Measurements from ENCODE around the gene GUCY1A2.
A peak's percentile ranks its signal among the peaks of the same experiment; 100 is the strongest.

The GUCY1A2 gene

DNA sequence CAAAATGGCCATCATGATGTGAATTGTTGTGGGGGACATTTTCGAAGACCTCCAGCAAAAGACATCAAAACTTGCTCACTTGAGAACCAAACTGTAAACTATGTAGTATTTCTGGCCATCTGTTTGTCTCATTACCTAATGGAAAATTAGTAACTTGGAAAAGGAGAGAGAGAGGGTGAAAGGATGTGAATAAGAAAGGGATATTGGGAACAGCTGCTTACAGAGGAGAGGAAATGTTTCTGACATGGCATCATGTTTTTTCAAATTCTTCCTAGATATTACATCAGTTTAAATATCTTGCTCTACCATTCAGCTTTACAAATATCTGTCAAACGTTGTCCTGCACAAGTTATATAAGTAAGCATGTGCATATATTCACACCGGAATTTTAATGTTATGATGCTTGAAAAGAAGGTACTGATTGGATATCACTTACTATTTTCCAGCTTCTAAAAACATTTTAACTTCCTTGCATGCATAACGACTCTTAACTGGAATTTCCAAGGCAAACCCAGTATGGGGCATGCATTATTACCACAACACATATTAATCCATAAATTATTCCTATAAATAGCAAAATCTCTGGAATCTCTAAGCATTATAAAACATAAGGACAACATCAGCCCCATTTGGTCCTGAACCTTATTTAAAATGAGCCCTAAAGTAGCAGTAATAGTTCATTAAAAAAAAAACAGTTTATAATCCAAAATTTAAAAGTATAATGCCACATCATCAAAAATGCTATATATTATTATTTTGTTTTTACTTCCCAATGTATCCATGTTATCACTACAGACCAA, 20.0 kb downstream of the GUCY1A2 start:
- DNase-seq: no peak

- no peak for DNase-seq
Observed at GRCh38 chr11:106997227-106997626, 21.0 kb downstream of the GUCY1A2 start.

DNA sequence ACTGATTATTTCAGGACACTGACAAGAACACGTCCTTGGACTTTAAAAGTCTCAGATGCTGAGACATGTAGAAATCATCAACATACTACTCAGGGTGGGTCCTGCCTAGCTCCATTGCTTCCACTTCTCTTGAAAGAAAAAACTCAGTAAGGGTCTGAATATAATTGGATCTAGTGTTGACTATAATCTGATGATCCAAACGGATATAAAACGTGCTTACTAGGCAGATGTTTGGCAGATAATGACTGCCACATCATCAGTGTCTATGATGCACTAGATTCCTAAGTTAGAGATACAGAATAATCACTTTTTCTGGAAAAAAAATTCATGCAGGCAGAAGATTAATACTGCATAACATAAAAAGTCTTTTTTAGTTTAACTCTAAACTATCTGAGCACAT, 21.6 kb downstream of the GUCY1A2 start:
- DNase-seq: no peak

- DNase-seq: no peak
Observed at GRCh38 chr11:106990331-106990730, 27.9 kb downstream of the GUCY1A2 start.

GRCh38 chr11:106989078-106989455, 29.2 kb downstream of the GUCY1A2 start:
- DNase-seq: no peak

GRCh38 chr11:106988151-106989077, 29.9 kb downstream of the GUCY1A2 start:
- DNase-seq: no peak

- DNase-seq: no peak
Observed at GRCh38 chr11:106986673-106987072, 31.6 kb downstream of the GUCY1A2 start.

GRCh38 chr11:106986261-106986660, 32.0 kb downstream of the GUCY1A2 start:
- no peak for DNase-seq

- no peak for DNase-seq
Observed at GRCh38 chr11:106983991-106984390, 34.3 kb downstream of the GUCY1A2 start.

GRCh38 chr11:106983261-106983660, 35.0 kb downstream of the GUCY1A2 start:
- no peak for DNase-seq

DNA sequence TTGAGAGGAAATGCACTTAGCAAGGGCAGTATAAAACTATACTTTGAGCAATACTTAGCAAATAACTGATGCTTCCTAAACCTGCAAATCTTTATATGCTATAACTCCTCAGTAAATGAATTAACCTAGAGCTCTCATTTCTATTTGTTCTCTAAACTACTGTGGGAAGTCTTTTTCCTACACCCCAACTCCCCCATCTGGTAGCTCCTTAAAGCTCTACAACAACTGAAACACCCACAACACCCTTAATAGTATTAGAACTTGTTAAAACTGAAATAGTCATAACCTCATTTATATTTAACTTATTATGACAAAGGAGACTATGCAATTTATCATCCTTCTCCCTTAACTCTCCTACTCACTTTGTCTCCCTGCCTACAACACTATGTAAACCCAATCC, 43.4 kb downstream of the GUCY1A2 start:
- peak in 1 of 3 experiments; percentile 17 for DNase-seq

GRCh38 chr11:106971864-106972263, 46.4 kb downstream of the GUCY1A2 start:
- no peak for DNase-seq

DNA sequence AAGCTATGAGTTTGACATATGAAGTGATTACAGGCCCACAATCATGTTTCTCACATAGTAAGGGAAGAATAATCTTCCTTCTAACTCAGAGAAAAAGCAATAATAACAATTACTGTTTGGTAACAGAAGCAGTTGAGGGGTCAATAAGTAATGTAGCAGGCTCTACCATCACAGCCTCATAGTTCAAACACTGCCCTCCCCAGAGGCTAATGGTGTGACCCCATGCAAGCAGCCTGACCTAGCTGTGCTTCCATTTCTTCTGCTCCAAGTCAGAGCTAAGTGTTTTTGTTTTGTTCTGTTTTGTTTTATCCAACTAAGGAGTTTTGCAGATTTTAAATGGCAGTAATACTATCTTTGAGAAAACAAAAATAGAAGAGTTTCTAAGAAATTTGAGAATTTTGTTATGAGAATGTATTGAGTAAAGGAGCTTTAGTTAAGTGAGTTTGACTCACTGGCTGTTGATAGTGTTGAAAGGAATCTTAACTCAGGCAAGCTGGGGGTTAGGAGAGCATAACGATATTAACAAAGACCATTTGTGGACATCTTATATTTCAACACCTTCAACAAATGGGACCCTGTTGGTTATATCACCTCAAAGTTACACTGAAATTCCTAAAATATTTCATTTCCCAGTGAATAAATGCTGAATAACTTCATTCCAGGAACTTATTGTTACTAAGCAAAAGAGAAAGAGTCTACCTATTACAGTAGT, 48.5 kb downstream of the GUCY1A2 start:
- no peak for DNase-seq

GRCh38 chr11:106962995-106963394, 55.3 kb downstream of the GUCY1A2 start:
- DNase-seq: peak in 1 of 3 experiments; percentile 15

- DNase-seq: no peak
Observed at GRCh38 chr11:106961518-106961917, 56.8 kb downstream of the GUCY1A2 start.

DNA sequence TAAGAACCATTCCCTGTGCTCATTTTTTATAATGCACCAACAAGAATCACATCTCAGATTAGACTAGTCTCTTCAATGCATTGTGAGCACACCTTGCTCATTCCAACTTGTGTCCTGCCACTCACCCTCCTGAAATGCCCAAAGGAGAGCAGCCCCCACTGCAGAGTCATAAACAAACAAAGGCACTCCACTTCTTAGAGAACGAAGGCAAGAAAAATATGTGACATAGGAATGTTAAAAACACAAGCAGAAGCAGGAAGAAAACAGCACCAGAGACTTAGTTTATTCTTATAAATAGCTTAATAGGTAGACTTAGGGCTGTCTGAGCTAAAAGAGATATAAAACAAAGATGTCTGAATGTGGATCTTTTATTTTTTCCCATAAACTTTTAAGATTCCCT, 57.2 kb downstream of the GUCY1A2 start:
- no peak for DNase-seq

- no peak for DNase-seq
Observed at GRCh38 chr11:106959800-106960199, 58.5 kb downstream of the GUCY1A2 start.

DNA sequence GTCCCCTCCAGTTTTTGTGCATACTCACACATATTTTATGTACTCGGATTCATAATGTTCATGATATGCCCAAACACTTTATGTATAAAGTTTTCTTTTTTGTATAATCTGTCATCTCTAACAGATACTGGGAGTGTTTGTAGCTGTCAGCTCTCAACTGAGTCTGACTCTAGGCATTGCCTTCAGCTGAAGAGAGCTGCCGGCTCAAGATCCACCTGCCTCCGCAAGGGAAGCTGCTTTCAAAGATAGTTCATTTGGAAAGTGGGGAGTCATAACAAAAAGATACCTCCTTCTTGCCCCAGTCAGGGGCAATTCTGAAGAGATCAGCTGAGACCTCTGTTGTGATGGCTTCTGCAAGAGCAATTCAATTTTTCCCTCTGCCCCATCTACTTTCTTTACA, 58.9 kb downstream of the GUCY1A2 start:
- no peak for DNase-seq

DNA sequence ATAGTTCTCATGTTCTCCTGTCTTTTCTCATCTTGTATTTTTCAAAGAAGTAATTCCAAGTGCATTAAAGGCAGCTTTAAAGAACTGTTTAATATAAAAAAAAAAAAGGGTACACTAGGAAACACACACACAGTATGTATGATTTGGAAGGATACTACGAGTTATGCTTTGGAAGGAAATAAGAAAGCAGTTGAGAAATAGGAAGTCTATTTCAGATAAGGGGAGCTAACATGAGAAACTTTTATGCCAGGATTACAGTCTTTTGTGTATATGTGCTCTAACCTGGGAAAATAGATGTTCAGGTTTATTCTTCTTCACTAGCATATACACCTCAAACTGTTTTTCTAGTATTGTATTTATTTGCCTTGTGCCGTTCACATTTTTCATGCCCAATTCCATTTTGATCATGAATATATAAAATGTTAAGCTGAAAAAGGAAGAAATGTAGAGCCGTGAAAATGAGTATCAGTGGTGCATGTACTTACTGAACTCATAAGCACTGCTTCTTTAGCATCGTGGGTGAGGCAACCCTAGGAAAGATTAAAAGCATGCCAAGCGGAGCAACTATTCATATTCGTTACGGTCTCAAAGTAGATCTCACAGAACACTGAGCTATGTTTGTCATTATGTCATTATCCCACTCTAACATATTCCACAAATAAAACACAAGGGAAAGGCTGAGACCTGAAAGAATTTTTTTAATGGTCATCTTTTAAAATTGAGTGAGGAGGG, 59.6 kb downstream of the GUCY1A2 start:
- DNase-seq: no peak

DNA sequence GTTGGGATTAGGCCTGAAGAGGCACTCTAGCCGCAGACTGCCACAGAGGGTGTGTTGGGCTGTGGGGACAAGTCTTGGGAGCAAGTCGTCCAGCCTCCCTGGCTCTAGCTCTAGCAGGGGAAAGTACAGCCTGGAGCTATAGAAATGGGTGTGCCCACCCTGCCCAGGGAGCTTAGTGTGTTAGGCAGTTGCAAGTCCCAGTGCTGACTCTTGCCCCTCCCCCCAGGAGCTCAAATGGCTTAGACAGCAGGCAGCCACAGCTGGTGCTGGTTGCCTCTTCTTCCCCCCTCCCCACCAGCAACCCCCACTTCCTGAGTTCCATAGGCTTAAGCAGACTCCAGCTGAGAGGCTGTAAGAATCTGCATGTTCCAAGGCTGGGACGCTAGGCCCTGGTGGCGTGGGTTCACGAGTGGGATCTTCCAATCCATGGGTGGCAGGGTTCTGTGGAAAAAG, 61.2 kb downstream of the GUCY1A2 start:
- no peak for DNase-seq

DNA sequence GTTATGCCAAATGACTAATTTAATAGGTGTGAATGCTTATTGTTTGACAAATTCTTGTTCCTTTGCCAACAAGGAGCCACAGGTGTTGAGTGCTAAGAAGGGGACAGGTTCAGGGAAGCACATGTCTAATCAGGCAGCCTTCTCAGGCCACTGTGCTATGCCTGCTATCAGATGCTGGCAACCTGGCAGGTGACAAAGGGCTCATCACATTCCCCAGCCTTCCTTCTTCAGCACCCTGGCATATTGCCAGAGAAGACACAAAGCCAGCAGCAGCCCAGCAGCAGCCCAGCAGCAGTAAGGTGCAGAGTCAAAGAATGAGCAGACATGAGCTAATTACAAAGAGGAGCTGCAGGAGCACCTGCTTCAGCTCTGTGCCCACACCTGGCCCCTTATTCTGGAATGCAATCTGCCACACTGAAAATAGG, 68.2 kb downstream of the GUCY1A2 start:
- peak; percentile 69 to 96 (median 84) for DNase-seq

DNA sequence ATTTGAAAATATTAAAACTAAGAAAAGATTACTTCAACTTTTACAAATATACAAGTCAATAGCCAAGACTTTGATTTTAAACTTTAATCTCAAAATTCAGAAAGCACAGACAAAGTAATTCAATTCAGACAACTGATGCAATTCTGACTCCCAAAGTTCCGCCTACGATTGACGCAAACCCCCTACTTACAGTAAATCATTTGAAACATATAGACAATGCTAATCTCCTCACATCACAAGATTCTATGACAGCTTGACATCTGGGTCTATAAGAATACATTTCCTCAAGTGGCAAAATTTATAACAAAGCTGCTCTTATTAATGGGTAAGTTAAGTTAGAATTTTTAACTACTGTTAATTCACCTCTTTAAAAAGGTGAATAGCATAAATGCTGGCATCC, 75.2 kb downstream of the GUCY1A2 start:
- DNase-seq: no peak

All from NCI-H1417 (cell line).